ENCODE results near the gene JAG1.

GRCh38 chr20:10626896-10627295, 46.9 kb downstream of the JAG1 start:
- TF ChIP-seq, protein P1, sequence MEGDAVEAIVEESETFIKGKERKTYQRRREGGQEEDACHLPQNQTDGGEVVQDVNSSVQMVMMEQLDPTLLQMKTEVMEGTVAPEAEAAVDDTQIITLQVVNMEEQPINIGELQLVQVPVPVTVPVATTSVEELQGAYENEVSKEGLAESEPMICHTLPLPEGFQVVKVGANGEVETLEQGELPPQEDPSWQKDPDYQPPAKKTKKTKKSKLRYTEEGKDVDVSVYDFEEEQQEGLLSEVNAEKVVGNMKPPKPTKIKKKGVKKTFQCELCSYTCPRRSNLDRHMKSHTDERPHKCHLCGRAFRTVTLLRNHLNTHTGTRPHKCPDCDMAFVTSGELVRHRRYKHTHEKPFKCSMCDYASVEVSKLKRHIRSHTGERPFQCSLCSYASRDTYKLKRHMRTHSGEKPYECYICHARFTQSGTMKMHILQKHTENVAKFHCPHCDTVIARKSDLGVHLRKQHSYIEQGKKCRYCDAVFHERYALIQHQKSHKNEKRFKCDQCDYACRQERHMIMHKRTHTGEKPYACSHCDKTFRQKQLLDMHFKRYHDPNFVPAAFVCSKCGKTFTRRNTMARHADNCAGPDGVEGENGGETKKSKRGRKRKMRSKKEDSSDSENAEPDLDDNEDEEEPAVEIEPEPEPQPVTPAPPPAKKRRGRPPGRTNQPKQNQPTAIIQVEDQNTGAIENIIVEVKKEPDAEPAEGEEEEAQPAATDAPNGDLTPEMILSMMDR (IDR thresholded peaks at IDR 0.05; ENCODE audit: low read depth, low read length), result no peak
- TF ChIP-seq EZH2phosphoT487 (IDR thresholded peaks at IDR 0.05; ENCODE audit: low read depth), result no peak
